Activated naive CD4-positive, alpha-beta T cell treated with anti-CD3 and anti-CD28 coated beads, Interleukin-2, amount 50 U/mL, for 16 hours (primary cell): ENCODE results near the gene MIDN.
"Not testable (repeated sequence)": the region's sequence is repeated elsewhere in the genome, so short reads cannot be mapped to it uniquely, and the experiment has no call there.

Experiments used
- DNase-seq: peaks from one replicate; pipeline ENCODE4 v3.0.0-alpha.2; 2020

The MIDN gene

GRCh38 chr19:1248139-1248785, at the start of gene MIDN:
MIDN (plus strand) TSS chr19:1248583; CDS start chr19:1250297, 1,714 bp downstream.
- peak; percentile 50 for DNase-seq

- DNase-seq: no peak
These were observed 48.9 kb upstream of the MIDN start for GRCh38 chr19:1199531-1199930.

DNA sequence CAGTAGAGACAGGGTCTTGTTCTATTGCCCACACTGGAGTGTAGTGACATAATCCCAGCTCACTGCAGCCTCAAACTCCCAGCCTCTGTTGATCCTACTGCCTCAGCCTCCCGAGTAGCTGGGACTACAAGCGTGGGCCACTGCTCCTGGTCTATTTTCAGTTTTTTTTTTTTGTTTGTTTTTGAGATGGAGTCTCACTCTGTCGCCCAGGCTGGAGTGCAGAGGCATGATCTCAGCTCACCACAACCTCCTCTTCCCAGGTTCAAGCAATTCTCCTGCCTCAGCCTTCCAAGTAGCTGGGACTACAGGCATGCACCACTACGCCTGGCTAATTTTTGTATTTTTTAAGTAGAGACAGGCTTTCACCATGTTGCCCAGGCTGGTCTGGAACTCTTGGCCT, 47.8 kb upstream of the MIDN start:
- not testable (repeated sequence) for DNase-seq

DNA sequence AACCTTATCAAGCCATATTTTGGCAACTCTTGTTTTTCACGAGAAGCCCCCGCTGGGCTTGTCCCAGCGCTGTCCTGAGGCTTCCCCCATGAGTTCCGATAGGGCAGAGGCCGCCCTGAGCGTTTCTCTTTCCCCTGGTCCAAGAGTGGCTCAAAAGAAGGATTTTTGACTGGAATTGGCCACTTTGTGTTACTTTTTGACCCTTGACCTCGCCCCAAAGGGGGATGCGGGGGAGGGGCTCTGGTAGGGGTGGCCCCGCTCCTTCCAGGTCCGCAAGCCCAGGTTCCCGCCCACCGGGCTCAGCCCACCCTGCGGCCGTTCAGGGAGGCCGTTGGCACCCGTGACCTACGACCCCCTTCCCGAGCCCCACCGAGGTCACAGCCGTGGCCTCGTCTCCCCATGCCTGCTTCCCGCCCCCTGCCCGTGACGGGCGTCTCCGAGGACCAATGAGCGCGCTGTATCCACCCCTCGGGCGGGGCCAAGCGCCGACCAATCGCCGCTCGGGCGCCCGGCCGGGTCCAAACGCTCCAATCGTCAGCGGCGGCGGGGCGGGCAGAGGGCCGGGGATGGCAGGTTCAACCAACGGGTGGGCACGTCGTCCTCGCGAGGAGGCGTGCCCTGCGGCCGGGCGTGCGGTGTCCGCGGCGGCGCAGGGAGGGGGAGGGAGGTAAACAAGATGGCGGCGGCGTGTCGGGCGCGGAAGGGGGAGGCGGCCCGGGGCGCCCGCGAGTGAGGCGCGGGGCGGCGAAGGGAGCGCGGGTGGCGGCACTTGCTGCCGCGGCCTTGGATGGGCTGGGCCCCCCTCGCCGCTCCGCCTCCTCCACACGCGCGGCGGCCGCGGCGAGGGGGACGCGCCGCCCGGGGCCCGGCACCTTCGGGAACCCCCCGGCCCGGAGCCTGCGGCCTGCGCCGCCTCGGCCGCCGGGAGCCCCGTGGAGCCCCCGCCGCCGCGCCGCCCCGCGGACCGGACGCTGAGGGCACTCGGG, 43.0 kb upstream of the MIDN start, which contains the start of gene STK11:
STK11 (plus strand) TSS at position 665 of the 986 bp plus-strand sequence. CDS start 1,136 bp downstream, outside the sequence.
- peak; percentile 100 for DNase-seq

DNA sequence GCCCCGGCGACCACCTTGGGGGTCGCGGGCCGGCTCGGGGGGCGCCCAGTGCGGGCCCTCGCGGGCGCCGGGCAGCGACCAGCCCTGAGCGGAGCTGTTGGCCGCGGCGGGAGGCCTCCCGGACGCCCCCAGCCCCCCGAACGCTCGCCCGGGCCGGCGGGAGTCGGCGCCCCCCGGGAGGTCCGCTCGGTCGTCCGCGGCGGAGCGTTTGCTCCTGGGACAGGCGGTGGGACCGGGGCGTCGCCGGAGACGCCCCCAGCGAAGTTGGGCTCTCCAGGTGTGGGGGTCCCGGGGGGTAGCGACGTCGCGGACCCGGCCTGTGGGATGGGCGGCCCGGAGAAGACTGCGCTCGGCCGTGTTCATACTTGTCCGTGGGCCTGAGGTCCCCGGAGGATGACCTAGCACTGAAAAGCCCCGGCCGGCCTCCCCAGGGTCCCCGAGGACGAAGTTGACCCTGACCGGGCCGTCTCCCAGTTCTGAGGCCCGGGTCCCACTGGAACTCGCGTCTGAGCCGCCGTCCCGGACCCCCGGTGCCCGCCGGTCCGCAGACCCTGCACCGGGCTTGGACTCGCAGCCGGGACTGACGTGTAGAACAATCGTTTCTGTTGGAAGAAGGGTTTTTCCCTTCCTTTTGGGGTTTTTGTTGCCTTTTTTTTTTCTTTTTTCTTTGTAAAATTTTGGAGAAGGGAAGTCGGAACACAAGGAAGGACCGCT, 42.1 kb upstream of the MIDN start:
- peak; percentile 14 for DNase-seq

- peak; percentile 33 for DNase-seq
These were observed 41.4 kb upstream of the MIDN start for GRCh38 chr19:1206864-1207450.

DNA sequence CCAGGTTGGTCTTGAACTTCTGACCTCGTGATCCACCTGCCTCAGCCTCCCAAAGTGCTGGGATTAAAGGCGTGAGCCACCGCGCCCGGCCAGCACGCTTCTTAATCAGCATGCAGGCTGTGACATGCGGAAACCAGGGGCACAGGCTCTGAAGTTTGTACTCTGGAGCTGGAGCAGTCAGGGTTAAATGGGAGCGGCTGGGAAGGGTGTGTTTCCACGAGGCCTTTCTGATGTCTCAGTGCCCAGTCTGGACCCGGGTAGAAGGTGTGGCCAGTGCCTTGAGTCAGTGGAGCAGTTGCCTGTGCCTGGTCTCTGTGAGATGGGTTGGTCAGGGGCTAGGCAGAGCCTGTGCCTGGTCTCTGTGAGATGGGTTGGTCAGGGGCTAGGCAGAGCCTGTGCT, 39.6 kb upstream of the MIDN start:
- not testable (repeated sequence) for DNase-seq

- no peak for DNase-seq
These were observed 38.2 kb upstream of the MIDN start for GRCh38 chr19:1210227-1210538.

GRCh38 chr19:1211494-1212234, 36.7 kb upstream of the MIDN start:
- no peak for DNase-seq

GRCh38 chr19:1213391-1214286, 34.7 kb upstream of the MIDN start:
- DNase-seq: no peak

DNA sequence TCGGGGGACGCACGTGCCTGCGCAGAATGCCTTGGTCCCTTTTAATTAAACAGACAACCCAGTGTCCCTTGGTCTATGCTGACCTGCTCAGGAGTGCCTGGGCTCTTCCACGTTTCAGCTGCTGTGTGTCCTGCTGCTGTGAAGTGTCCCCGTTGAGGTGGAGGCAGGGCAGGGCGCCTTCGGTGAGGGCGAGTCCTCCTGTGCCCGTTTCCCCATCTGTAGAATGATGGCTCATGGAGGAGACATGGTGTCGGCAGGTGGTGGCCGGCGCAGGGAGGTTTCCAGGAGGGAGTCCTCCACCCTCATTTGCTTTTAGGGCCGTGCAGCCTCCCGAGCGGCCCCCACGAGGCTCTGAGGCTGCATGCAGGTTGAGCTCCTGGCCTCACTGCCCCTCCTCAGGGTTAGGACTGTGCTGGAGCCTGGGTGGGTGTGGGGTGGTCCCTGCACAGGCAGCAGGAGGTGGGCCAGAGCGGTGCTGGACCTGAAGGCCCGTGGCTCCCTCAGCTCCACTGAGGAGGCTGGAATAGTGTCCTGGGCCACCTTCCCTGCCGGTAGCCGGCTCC, 34.0 kb upstream of the MIDN start:
- DNase-seq: no peak

GRCh38 chr19:1214862-1215731, 33.3 kb upstream of the MIDN start:
- no peak for DNase-seq

GRCh38 chr19:1216756-1217155, 31.6 kb upstream of the MIDN start:
- no peak for DNase-seq

- no peak for DNase-seq
These were observed 31.0 kb upstream of the MIDN start for GRCh38 chr19:1217366-1217765.

- DNase-seq: no peak
These were observed 29.4 kb upstream of the MIDN start for GRCh38 chr19:1218751-1219567.

- DNase-seq: no peak
These were observed 28.5 kb upstream of the MIDN start for GRCh38 chr19:1219786-1220476.

DNA sequence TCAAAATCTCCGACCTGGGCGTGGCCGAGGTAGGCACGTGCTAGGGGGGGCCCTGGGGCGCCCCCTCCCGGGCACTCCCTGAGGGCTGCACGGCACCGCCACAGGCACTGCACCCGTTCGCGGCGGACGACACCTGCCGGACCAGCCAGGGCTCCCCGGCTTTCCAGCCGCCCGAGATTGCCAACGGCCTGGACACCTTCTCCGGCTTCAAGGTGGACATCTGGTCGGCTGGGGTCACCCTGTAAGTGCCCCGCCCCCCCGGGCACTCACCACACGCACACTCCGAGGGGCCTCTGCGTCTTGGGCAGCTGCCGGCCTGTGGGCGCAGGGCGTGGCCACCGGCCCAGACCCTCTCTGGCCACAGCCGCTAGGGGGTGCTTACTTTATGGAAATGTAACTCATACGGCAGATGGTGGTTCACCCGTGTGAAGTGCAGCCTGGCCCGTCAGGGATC, 27.9 kb upstream of the MIDN start:
- DNase-seq: no peak
